ENCODE measurements around the gene IGF2.

Gene IGF2

GRCh38 chr11:2103668-2104523 is 35.3 kb downstream of the IGF2 start (continued):
- no peak for TF ChIP-seq CSRNP3 (CRISPR knock-in tag; IDR thresholded peaks at IDR 0.05)
- TF ChIP-seq BACH2 (CRISPR knock-in tag; IDR thresholded peaks at IDR 0.05; ENCODE audit: borderline replicate concordance): no peak
- TF ChIP-seq GLIS3 (CRISPR knock-in tag; IDR thresholded peaks at IDR 0.05): no peak
- TF ChIP-seq CREB5 (CRISPR knock-in tag; IDR thresholded peaks at IDR 0.05; ENCODE audit: low read depth): no peak

- no peak for ATAC-seq
These were observed 36.3 kb downstream of the IGF2 start for GRCh38 chr11:2102883-2103213.

GRCh38 chr11:2102132-2102882 is 36.9 kb downstream of the IGF2 start:
- no peak for ATAC-seq

More at GRCh38 chr11:2102883-2103213, 36.3 kb downstream of the IGF2 start:
- TF ChIP-seq ESRRG (CRISPR knock-in tag; IDR thresholded peaks at IDR 0.05) (no peak), TOX (CRISPR knock-in tag; IDR thresholded peaks at IDR 0.05; ENCODE audit: borderline replicate concordance) (no peak), ISL1 (CRISPR knock-in tag; IDR thresholded peaks at IDR 0.05) (no peak)

More at GRCh38 chr11:2102132-2102882, 36.9 kb downstream of the IGF2 start:
- TF ChIP-seq PPARA (CRISPR knock-in tag; IDR thresholded peaks at IDR 0.05; ENCODE audit: borderline replicate concordance): no peak
- TF ChIP-seq ZFP30 (CRISPR knock-in tag; IDR thresholded peaks at IDR 0.05): no peak
- no peak for TF ChIP-seq SNAI2 (CRISPR knock-in tag; IDR thresholded peaks at IDR 0.05)
- TF ChIP-seq TOX (CRISPR knock-in tag; IDR thresholded peaks at IDR 0.05; ENCODE audit: borderline replicate concordance): no peak
- no peak for TF ChIP-seq TSHZ2 (CRISPR knock-in tag; IDR thresholded peaks at IDR 0.05)
- no peak for TF ChIP-seq POU6F1 (CRISPR knock-in tag; IDR thresholded peaks at IDR 0.05; ENCODE audit: borderline replicate concordance, low read depth)
- no peak for TF ChIP-seq TCF4 (CRISPR knock-in tag; IDR thresholded peaks at IDR 0.05; ENCODE audit: borderline replicate concordance)
- TF ChIP-seq ESRRG (CRISPR knock-in tag; IDR thresholded peaks at IDR 0.05): no peak
- TF ChIP-seq ARNTL (CRISPR knock-in tag; IDR thresholded peaks at IDR 0.05; ENCODE audit: borderline replicate concordance, low read depth): no peak
- no peak for TF ChIP-seq ZNF70 (CRISPR knock-in tag; IDR thresholded peaks at IDR 0.05)
- no peak for TF ChIP-seq ZNF8 (CRISPR knock-in tag; IDR thresholded peaks at IDR 0.05)
- TF ChIP-seq CREB5 (CRISPR knock-in tag; IDR thresholded peaks at IDR 0.05; ENCODE audit: low read depth): no peak
- no peak for TF ChIP-seq ZFP3 (CRISPR knock-in tag; IDR thresholded peaks at IDR 0.05)
- TF ChIP-seq ISL1 (CRISPR knock-in tag; IDR thresholded peaks at IDR 0.05): no peak
- no peak for TF ChIP-seq RARB (CRISPR knock-in tag; IDR thresholded peaks at IDR 0.05)
- no peak for TF ChIP-seq ZNF565 (CRISPR knock-in tag; conservative IDR thresholded peaks at IDR 0.05; ENCODE audit: low read depth)
